ENCODE data around the gene LRP5.

DNA sequence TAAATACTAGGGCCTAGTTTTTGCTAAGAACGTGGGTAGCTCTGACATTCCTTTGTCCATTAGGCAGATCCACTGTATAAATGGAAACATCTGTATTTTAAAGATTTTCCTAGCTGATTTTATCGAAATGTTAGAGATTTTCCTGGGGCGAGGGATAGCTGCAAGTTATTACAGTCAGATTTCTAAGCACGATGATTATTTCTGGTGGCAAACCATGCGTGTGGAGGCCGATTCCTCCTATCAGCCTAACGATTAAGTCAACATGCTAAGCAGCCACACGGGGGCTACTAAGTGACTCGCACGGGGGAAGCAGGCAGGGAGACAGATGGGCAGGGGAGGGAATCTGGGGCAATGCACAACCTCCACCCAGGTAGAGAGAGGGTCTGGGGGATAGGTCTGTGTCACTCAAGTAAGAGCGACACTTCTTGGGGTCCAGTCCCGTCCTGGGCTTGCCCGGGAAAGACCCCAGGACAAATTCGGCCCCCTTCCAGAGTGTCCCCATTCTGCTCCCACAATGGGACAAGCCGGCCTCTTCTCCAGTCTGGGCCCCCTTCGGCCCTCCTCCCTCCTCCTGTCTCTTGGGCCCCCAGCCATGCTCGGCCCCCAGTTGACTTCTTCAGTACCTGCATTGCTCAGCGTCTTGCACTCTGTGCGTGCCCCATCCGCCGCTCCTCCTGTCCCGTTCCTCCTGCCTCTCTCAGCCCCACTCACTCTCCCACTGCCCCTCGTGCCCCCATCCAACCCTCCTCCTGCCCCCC lies 41.2 kb upstream of the LRP5 start:
- TF ChIP-seq, protein P1, sequence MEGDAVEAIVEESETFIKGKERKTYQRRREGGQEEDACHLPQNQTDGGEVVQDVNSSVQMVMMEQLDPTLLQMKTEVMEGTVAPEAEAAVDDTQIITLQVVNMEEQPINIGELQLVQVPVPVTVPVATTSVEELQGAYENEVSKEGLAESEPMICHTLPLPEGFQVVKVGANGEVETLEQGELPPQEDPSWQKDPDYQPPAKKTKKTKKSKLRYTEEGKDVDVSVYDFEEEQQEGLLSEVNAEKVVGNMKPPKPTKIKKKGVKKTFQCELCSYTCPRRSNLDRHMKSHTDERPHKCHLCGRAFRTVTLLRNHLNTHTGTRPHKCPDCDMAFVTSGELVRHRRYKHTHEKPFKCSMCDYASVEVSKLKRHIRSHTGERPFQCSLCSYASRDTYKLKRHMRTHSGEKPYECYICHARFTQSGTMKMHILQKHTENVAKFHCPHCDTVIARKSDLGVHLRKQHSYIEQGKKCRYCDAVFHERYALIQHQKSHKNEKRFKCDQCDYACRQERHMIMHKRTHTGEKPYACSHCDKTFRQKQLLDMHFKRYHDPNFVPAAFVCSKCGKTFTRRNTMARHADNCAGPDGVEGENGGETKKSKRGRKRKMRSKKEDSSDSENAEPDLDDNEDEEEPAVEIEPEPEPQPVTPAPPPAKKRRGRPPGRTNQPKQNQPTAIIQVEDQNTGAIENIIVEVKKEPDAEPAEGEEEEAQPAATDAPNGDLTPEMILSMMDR (IDR thresholded peaks at IDR 0.05), result peak in 3 of 7 experiments; percentile 15 to 31 (median 21)
- peak in 1 of 3 donors; percentile 46 for TF ChIP-seq POLR2AphosphoS5 (IDR thresholded peaks at IDR 0.05)
